Stimulated activated naive CD8-positive, alpha-beta T cell treated with anti-CD3 and anti-CD28 coated beads, Interleukin-15, Interleukin-2, amounts not matched to agents 100 U/mL and 50 U/mL, for 24 hours (primary cell): ENCODE measurements around the gene FAM120B.

Experiments
- ATAC-seq: fragments of 150-1000 bp; cut with Tn5 transposase; one replicate; pipeline ENCODE4 v1.10.0; 2021
- DNase-seq: peaks from one replicate; pipeline ENCODE4 v3.0.0; 2021

FAM120B gene

GRCh38 chr6:170443151-170443662 lies 136.6 kb downstream of the FAM120B start:
- no peak for DNase-seq
- ATAC-seq, result no peak

GRCh38 chr6:170444056-170444591 lies 137.6 kb downstream of the FAM120B start:
- no peak for DNase-seq
- ATAC-seq, result peak; percentile 31

GRCh38 chr6:170444811-170445211 lies 138.3 kb downstream of the FAM120B start:
- ATAC-seq (no peak), DNase-seq (no peak)

GRCh38 chr6:170445487-170445886 lies 138.9 kb downstream of the FAM120B start:
- no peak for ATAC-seq
- DNase-seq, result no peak

GRCh38 chr6:170445971-170446370 lies 139.4 kb downstream of the FAM120B start:
- DNase-seq (no peak), ATAC-seq (no peak)

- DNase-seq (no peak), ATAC-seq (no peak)
These were observed 140.4 kb downstream of the FAM120B start for GRCh38 chr6:170446841-170447560.

GRCh38 chr6:170447561-170447930 lies 141.0 kb downstream of the FAM120B start:
- ATAC-seq (no peak), DNase-seq (no peak)

- no peak for DNase-seq
- no peak for ATAC-seq
These were observed 141.8 kb downstream of the FAM120B start for GRCh38 chr6:170448317-170448716.

- ATAC-seq (no peak), DNase-seq (no peak)
These were observed 142.4 kb downstream of the FAM120B start for GRCh38 chr6:170448751-170449630.

GRCh38 chr6:170449835-170450753 lies 143.5 kb downstream of the FAM120B start:
- ATAC-seq (no peak), DNase-seq (no peak)

- DNase-seq (no peak), ATAC-seq (no peak)
These were observed 144.6 kb downstream of the FAM120B start for GRCh38 chr6:170450916-170451761.

- no peak for ATAC-seq
- DNase-seq, result no peak
These were observed 145.4 kb downstream of the FAM120B start for GRCh38 chr6:170451762-170452651.

GRCh38 chr6:170452767-170453545 lies 146.4 kb downstream of the FAM120B start:
- ATAC-seq (no peak), DNase-seq (no peak)

GRCh38 chr6:170453586-170454511 lies 147.3 kb downstream of the FAM120B start:
- ATAC-seq, result no peak
- no peak for DNase-seq

GRCh38 chr6:170454512-170455285 lies 148.1 kb downstream of the FAM120B start:
- DNase-seq (no peak), ATAC-seq (no peak)

- DNase-seq (no peak), ATAC-seq (no peak)
These were observed 148.9 kb downstream of the FAM120B start for GRCh38 chr6:170455335-170455979.

GRCh38 chr6:170456334-170456733 lies 149.8 kb downstream of the FAM120B start:
- ATAC-seq (no peak), DNase-seq (no peak)
